Erythroblast (primary cell): ENCODE results near the gene FZR1.

Experiments used
- GATA1 ChIP-seq: IDR thresholded peaks from 2 replicates; pipeline ENCODE4 v1.6.1; 2011; ENCODE audit warnings: low read depth, mild to moderate bottlenecking, control low read depth, low read length, moderate library complexity
- POLR2A ChIP-seq: IDR thresholded peaks from 2 replicates; pipeline ENCODE4 v1.6.1; 2011; ENCODE audit warnings: mild to moderate bottlenecking, low read length

GRCh38 chr19:3494559-3494958, 11.6 kb upstream of the FZR1 start:
- TF ChIP-seq POLR2A: no peak
- TF ChIP-seq GATA1: no peak
